ENCODE data around the gene KANSL1. TPM values are rescaled to one million over a fixed set of nuclear protein-coding genes. Genes with fewer than 3 reads are reported as not detected.

The KANSL1 gene
- total and polyA plus RNA-seq, 2 donors (not counting 1 experiment from before 2014, with no cell fraction given) = 36.8 to 233 TPM

DNA sequence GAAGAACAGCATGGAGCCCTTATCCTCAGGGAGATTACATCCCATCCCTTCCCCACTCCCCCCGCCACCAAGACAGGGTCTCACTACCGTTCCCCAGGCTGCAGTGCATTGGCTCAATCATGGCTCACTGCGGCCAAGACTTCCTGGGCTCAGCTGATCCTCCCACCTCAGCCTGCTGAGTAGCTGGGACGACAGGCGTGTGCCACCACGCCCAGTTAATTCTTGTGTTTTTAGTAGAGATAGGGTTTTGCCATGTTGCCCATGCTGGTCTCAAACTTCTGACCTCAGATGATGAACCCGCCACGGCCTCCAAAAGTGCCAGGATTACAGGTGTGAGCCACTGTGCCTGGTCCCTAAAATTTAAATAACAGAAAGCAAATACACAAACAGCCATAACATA, 145.4 kb downstream of the KANSL1 start:
- no peak overlapping the region for H3K4me2 ChIP-seq (replicated peaks; ENCODE audit: low read depth, low read length, poor library complexity, severe bottlenecking)
- 100% methylated on average over 3 of the region's 8 CpGs for WGBS (ENCODE audit: insufficient coverage)
- peaks cover 16% of the 10 kb centered on the region for H3K79me2 ChIP-seq (ENCODE audit: control insufficient read depth, insufficient read depth, low read length)
- Mint-ChIP-seq H3K9me3 (ENCODE audit: insufficient read depth) (no peaks in the 10 kb centered on the region), H3K27ac (no peak overlapping the region), H3K27me3 (no peaks in the 10 kb centered on the region), H3K4me1 (peaks cover 7% of the 10 kb centered on the region), H3K4me3 (no peak overlapping the region)
- no peaks in the 10 kb centered on the region for H3K9me3 ChIP-seq (ENCODE audit: control extremely low read depth in 1 of 3, control insufficient read depth in 2 of 3, insufficient read depth in 1 of 3, low read length in 2 of 3)
- H2AFZ ChIP-seq (ENCODE audit: insufficient read depth, low read depth, low read length, poor library complexity, severe bottlenecking) = no peak overlapping the region
- H3K4me1 ChIP-seq (ENCODE audit: control insufficient read depth in 2 of 2, insufficient read depth in 2 of 2, low read length in 2 of 2) = no peaks in the 10 kb centered on the region
- CTCF ChIA-PET = interaction anchor here (0.6 to 5.9 kb wide), 5 partner anchors 10 to 164 kb away, joined by 3 to 126 read pairs (median 5); no protein-coding TSS in a partner anchor
- H3K9ac ChIP-seq (ENCODE audit: low read length) = no peak overlapping the region
- no peak overlapping the region for H3K27ac ChIP-seq (ENCODE audit: low read length in 2 of 2)
- H3K36me3 ChIP-seq (replicated peaks in 1 of 2; ENCODE audit: control extremely low read depth in 1 of 2, control insufficient read depth in 1 of 2, extremely low read depth in 1 of 2, insufficient read depth in 2 of 2, low read length in 1 of 2) = peaks cover 6 to 75% of the 10 kb centered on the region in 2 experiments
- ATAC-seq (ENCODE audit: low read depth) (no peak), DNase-seq (no peak)
- H3K4me3 ChIP-seq (ENCODE audit: control extremely low read depth in 1 of 5, extremely low read depth in 1 of 5, insufficient read depth in 1 of 5, low read depth in 2 of 5, low read length in 4 of 5) = no peak overlapping the region
- POLR2A ChIA-PET = interaction anchor here (0.6 kb wide), 1 partner anchor 990 kb away, joined by 3 read pairs; no protein-coding TSS in a partner anchor
- no peaks in the 10 kb centered on the region for H3K27me3 ChIP-seq (replicated peaks in 1 of 4; ENCODE audit: control extremely low read depth in 1 of 4, control insufficient read depth in 3 of 4, insufficient read depth in 4 of 4, low read length in 3 of 4)
- intact Hi-C loops (cut with micrococcal nuclease) = no loop called here
- TF ChIP-seq, protein P1, sequence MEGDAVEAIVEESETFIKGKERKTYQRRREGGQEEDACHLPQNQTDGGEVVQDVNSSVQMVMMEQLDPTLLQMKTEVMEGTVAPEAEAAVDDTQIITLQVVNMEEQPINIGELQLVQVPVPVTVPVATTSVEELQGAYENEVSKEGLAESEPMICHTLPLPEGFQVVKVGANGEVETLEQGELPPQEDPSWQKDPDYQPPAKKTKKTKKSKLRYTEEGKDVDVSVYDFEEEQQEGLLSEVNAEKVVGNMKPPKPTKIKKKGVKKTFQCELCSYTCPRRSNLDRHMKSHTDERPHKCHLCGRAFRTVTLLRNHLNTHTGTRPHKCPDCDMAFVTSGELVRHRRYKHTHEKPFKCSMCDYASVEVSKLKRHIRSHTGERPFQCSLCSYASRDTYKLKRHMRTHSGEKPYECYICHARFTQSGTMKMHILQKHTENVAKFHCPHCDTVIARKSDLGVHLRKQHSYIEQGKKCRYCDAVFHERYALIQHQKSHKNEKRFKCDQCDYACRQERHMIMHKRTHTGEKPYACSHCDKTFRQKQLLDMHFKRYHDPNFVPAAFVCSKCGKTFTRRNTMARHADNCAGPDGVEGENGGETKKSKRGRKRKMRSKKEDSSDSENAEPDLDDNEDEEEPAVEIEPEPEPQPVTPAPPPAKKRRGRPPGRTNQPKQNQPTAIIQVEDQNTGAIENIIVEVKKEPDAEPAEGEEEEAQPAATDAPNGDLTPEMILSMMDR (IDR thresholded peaks at IDR 0.05) = no peak
- TF ChIP-seq EZH2 (IDR thresholded peaks at IDR 0.05; ENCODE audit: borderline replicate concordance, insufficient read depth, low read depth, low read length, poor library complexity, severe bottlenecking) = no peak
- peaks cover 16% of the 10 kb centered on the region for H4K20me1 ChIP-seq (ENCODE audit: control insufficient read depth, insufficient read depth, low read length, poor library complexity, severe bottlenecking)

DNA sequence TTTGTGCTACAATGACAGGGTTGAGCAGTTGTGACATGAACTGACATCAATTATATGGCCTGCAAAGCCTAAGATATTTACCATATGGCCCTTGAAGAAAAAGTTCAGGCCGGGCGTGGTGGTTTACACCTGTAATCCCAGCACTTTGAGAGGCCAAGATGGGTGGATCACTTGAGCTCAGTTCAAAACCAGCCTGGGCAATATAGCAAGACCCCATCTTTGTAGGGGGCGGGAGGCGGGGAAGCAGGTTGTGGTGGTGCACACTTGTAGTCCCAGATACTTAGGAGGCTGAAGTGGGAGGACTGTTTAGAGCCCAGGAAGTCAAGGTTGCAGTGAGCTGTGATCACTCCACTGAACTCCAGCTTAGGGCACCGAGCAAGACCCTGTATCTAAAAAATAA, 145.8 kb downstream of the KANSL1 start:
- Histone ChIP-seq H3K27me3 (replicated peaks in 1 of 4; ENCODE audit: control extremely low read depth in 1 of 4, control insufficient read depth in 3 of 4, insufficient read depth in 4 of 4, low read length in 3 of 4) (no peaks in the 10 kb centered on the region), H4K20me1 (ENCODE audit: control insufficient read depth, insufficient read depth, low read length, poor library complexity, severe bottlenecking) (peaks cover 19% of the 10 kb centered on the region), H2AFZ (ENCODE audit: insufficient read depth, low read depth, low read length, poor library complexity, severe bottlenecking) (no peak overlapping the region), H3K27ac (ENCODE audit: low read length in 2 of 2) (no peak overlapping the region), H3K4me1 (ENCODE audit: control insufficient read depth in 2 of 2, insufficient read depth in 2 of 2, low read length in 2 of 2) (no peaks in the 10 kb centered on the region), H3K4me2 (replicated peaks; ENCODE audit: low read depth, low read length, poor library complexity, severe bottlenecking) (no peak overlapping the region), H3K79me2 (ENCODE audit: control insufficient read depth, insufficient read depth, low read length) (peaks cover 16% of the 10 kb centered on the region), H3K9ac (ENCODE audit: low read length) (no peak overlapping the region), H3K36me3 (replicated peaks in 1 of 2; ENCODE audit: control extremely low read depth in 1 of 2, control insufficient read depth in 1 of 2, extremely low read depth in 1 of 2, insufficient read depth in 2 of 2, low read length in 1 of 2) (peaks cover 7 to 80% of the 10 kb centered on the region in 2 experiments), H3K9me3 (ENCODE audit: control extremely low read depth in 1 of 3, control insufficient read depth in 2 of 3, insufficient read depth in 1 of 3, low read length in 2 of 3) (no peaks in the 10 kb centered on the region), H3K4me3 (ENCODE audit: control extremely low read depth in 1 of 5, extremely low read depth in 1 of 5, insufficient read depth in 1 of 5, low read depth in 2 of 5, low read length in 4 of 5) (no peak overlapping the region)
- ChIA-PET CTCF (interaction anchor here (1.6 to 5.9 kb wide), 3 partner anchors 13 to 165 kb away, joined by 3 to 126 read pairs (median 5); no protein-coding TSS in a partner anchor), POLR2A (interaction anchor here (0.6 to 0.7 kb wide), 2 partner anchors 21 to 990 kb away, joined by 3 to 5 read pairs; no protein-coding TSS in a partner anchor)
- 100% methylated on average over 4 of the region's 5 CpGs for WGBS (ENCODE audit: insufficient coverage)
- no peaks in the 10 kb centered on the region for H3K9me3 Mint-ChIP-seq (ENCODE audit: insufficient read depth)
- intact Hi-C loops (cut with micrococcal nuclease) = no loop called here
- DNase-seq (no peak), ATAC-seq (ENCODE audit: low read depth) (no peak)
- H3K27ac Mint-ChIP-seq = no peak overlapping the region
- H3K4me1 Mint-ChIP-seq = peaks cover 7% of the 10 kb centered on the region
- no peaks in the 10 kb centered on the region for H3K27me3 Mint-ChIP-seq
- TF ChIP-seq, protein P1 (IDR thresholded peaks at IDR 0.05) = no peak
- TF ChIP-seq EZH2 (IDR thresholded peaks at IDR 0.05; ENCODE audit: borderline replicate concordance, insufficient read depth, low read depth, low read length, poor library complexity, severe bottlenecking) = no peak
- H3K4me3 Mint-ChIP-seq = no peak overlapping the region
